Activated CD4-positive, alpha-beta T cell treated with anti-CD3 and anti-CD28 coated beads for 1 hour (primary cell): ENCODE measurements around the gene DNAJC10.

Experiments used
- DNase-seq: peaks from one replicate; pipeline ENCODE4 v3.0.0-alpha.2; 2020

DNAJC10 gene

GRCh38 chr2:182798736-182799135, 82.7 kb downstream of the DNAJC10 start:
- no peak for DNase-seq

GRCh38 chr2:182804128-182804527, 88.1 kb downstream of the DNAJC10 start:
- no peak for DNase-seq

- no peak for DNase-seq
Observed at GRCh38 chr2:182807319-182807718, 91.3 kb downstream of the DNAJC10 start.

- no peak for DNase-seq
Observed at GRCh38 chr2:182810087-182810486, 94.0 kb downstream of the DNAJC10 start.

GRCh38 chr2:182814380-182814779, 98.3 kb downstream of the DNAJC10 start:
- no peak for DNase-seq

GRCh38 chr2:182814804-182815203, 98.7 kb downstream of the DNAJC10 start:
- no peak for DNase-seq

GRCh38 chr2:182816866-182817265, 100.8 kb downstream of the DNAJC10 start:
- DNase-seq, result no peak

GRCh38 chr2:182817558-182817957, 101.5 kb downstream of the DNAJC10 start:
- no peak for DNase-seq

GRCh38 chr2:182818501-182818900, 102.4 kb downstream of the DNAJC10 start:
- no peak for DNase-seq

GRCh38 chr2:182818925-182819324, 102.9 kb downstream of the DNAJC10 start:
- DNase-seq, result no peak

- DNase-seq, result no peak
Observed at GRCh38 chr2:182819412-182819811, 103.4 kb downstream of the DNAJC10 start.

GRCh38 chr2:182821182-182821581, 105.1 kb downstream of the DNAJC10 start:
- DNase-seq, result no peak

- no peak for DNase-seq
Observed at GRCh38 chr2:182822733-182823132, 106.7 kb downstream of the DNAJC10 start.

- DNase-seq, result no peak
Observed at GRCh38 chr2:182824056-182824766, 108.2 kb downstream of the DNAJC10 start.

- DNase-seq, result no peak
Observed at GRCh38 chr2:182824767-182825158, 108.7 kb downstream of the DNAJC10 start.

- DNase-seq, result no peak
Observed at GRCh38 chr2:182826064-182826463, 110.0 kb downstream of the DNAJC10 start.

GRCh38 chr2:182826496-182826895, 110.4 kb downstream of the DNAJC10 start:
- DNase-seq, result no peak

- DNase-seq, result no peak
Observed at GRCh38 chr2:182827182-182827879, 111.3 kb downstream of the DNAJC10 start.

- DNase-seq, result no peak
Observed at GRCh38 chr2:182831101-182831500, 115.0 kb downstream of the DNAJC10 start.

- no peak for DNase-seq
Observed at GRCh38 chr2:182831921-182832320, 115.9 kb downstream of the DNAJC10 start.

- DNase-seq, result no peak
Observed at GRCh38 chr2:182833084-182833854, 117.2 kb downstream of the DNAJC10 start.

GRCh38 chr2:182834293-182834692, 118.2 kb downstream of the DNAJC10 start:
- no peak for DNase-seq

- DNase-seq, result no peak
Observed at GRCh38 chr2:182836451-182836850, 120.4 kb downstream of the DNAJC10 start.
